Transverse colon (tissue), 4 donors: ENCODE data around the gene ADAM11. TPM values are rescaled to one million over a fixed set of nuclear protein-coding genes. Genes with fewer than 3 reads are reported as not detected.
"Not testable (repeated sequence)": the region's sequence is repeated elsewhere in the genome, so short reads cannot be mapped to it uniquely, and the experiment has no call there.

ENCODE experiments used
- DNase-seq: peaks from one replicate; pipeline ENCODE4 v3.0.0-alpha.2; 2019
- H3K27ac ChIP-seq, 4 donors: fragments of 200-600 bp; sonication (generic); 2 replicates each; pipeline ENCODE4 v1.5.1; 2016 to 2018; ENCODE audit warnings: inconsistent platforms in 4 of 4
- H3K27me3 ChIP-seq: fragments of 200-600 bp; sonication (generic); 2 replicates; pipeline ENCODE4 v1.5.1; 2017; ENCODE audit warnings: inconsistent platforms
- H3K36me3 ChIP-seq, 4 donors: fragments of 200-600 bp; sonication (generic); 2 replicates each; pipeline ENCODE4 v1.5.1; 2017 to 2019; ENCODE audit warnings: inconsistent platforms in 4 of 4
- H3K4me1 ChIP-seq, 4 donors: fragments of 200-600 bp; sonication (generic); 2 replicates each; pipeline ENCODE4 v1.5.1; 2017 to 2020; ENCODE audit warnings: inconsistent platforms in 4 of 4
- H3K4me3 ChIP-seq, 4 donors: fragments of 200-600 bp; sonication (generic); 1 replicate in 1 of 4; 2 replicates in 3 of 4; pipeline versions ENCODE4 v1.5.1 to v1.6.1; 2017 to 2019; ENCODE audit warnings: inconsistent platforms in 4 of 4
- H3K9me3 ChIP-seq, 2 donors: fragments of 200-600 bp; sonication (generic); 2 replicates each; pipeline ENCODE4 v1.5.1; 2017 to 2019; ENCODE audit warnings: inconsistent platforms in 2 of 2
- CTCF ChIP-seq, 5 experiments: fragments of 200-600 bp in 3 of 5; fragments of 450-650 bp in 2 of 5; sonication (generic) in 3 of 5; IDR thresholded peaks; 1 replicate in 2 of 5; 2 replicates in 3 of 5; pipeline ENCODE4 v1.5.1; 2016 to 2017; ENCODE audit warnings: antibody characterized with exemption in 5 of 5, inconsistent platforms in 3 of 5, mild to moderate bottlenecking in 2 of 5, moderate library complexity in 1 of 5
- EP300 ChIP-seq: sonication (generic); formaldehyde crosslinking; IDR thresholded peaks from one replicate; pipeline ENCODE4 v1.6.1; 2017; ENCODE audit warnings: antibody characterized with exemption, low read depth
- POLR2A ChIP-seq: fragments of 450-650 bp; IDR thresholded peaks from one replicate; pipeline ENCODE4 v1.6.1; 2016; ENCODE audit warnings: antibody characterized with exemption, mild to moderate bottlenecking, moderate library complexity
- POLR2AphosphoS5 ChIP-seq, 3 donors: sonication (generic); formaldehyde crosslinking; IDR thresholded peaks; one replicate each; pipeline ENCODE4 v1.6.1; 2016; ENCODE audit warnings: antibody characterized with exemption in 3 of 3
- WGBS, 2 donors: methylation state at CpG; one replicate each; pipeline ENCODE4 v1.1.5; 2018; ENCODE audit warnings: low coverage in 1 of 2; 5-methylcytosine and 5-hydroxymethylcytosine counted together
- in situ Hi-C, 4 donors: fragments of 200-750 bp; cut with MboI; loops; one replicate each; pipeline versions ENCODE4 v1.15.0 to v1.15.1; 2017; ENCODE audit warnings: low sequenced_read_pairs in 3 of 4, low pct_ligation_motif_present in 1 of 4, low pct_unique_long_range_greater_than_20kb in 1 of 4
- intact Hi-C: fragments of 100-400 bp; cut with DNase I; formaldehyde crosslinking; loops from one replicate; pipeline ENCODE4 v1.15.1; 2023; ENCODE audit warnings: low total_unique reads
- total RNA-seq, 4 donors: library from RNA; depleted of rRNA; stranded (reverse); fragments of >200 nt; gene quantifications; one replicate each; pipeline ENCODE4 v1.1.0, GENCODE V29; 2016

ADAM11 gene
- total RNA-seq, 4 donors from 2014 or later: 0.37 to 2.0 (median 0.72) TPM

GRCh38 chr17:44812263-44812662 lies 53.5 kb downstream of the ADAM11 start:
- WGBS, 2 donors: 57% methylated on average over 4 of the region's 4 CpGs
- intact Hi-C loops: loop anchor here (10.0 kb wide), 1 partner anchor 483 kb away; no protein-coding TSS in a partner anchor
- H3K27ac ChIP-seq: peak overlapping the region; percentile 51 to 82 (median 70)
- in situ Hi-C loops: no loop called here
- H3K4me1 ChIP-seq: peaks cover 0 to 11% (median 1%) of the 10 kb centered on the region in 4 donors
- H3K9me3 ChIP-seq: no peaks in the 10 kb centered on the region
- H3K36me3 ChIP-seq: no peaks in the 10 kb centered on the region
- no peak for DNase-seq
- TF ChIP-seq EP300 (no peak), CTCF (IDR thresholded peaks at IDR 0.05) (no peak), POLR2AphosphoS5 (IDR thresholded peaks at IDR 0.05) (no peak), POLR2A (no peak)
- H3K4me3 ChIP-seq: no peak overlapping the region
- H3K27me3 ChIP-seq: no peaks in the 10 kb centered on the region

- WGBS, 2 donors: 66% methylated on average over 6 of the region's 6 CpGs; no CpG with 5 or more reads in 1 of the 2 donors
- in situ Hi-C loops, DNase-seq, H3K36me3 ChIP-seq, H3K4me3 ChIP-seq, H3K9me3 ChIP-seq: not testable (repeated sequence)
- Histone ChIP-seq H3K4me1 (peaks cover 0 to 15% (median 3%) of the 10 kb centered on the region in 4 donors), H3K27ac (peak overlapping the region; percentile 67 to 89 (median 86)), H3K27me3 (peaks cover 21% of the 10 kb centered on the region)
- intact Hi-C loops: loop anchor here (10.0 kb wide), 1 partner anchor 476 kb away; no protein-coding TSS in a partner anchor
Measured at GRCh38 chr17:44818508-44818907, 59.7 kb downstream of the ADAM11 start.

GRCh38 chr17:44820631-44821212 lies 61.9 kb downstream of the ADAM11 start:
- H3K9me3 ChIP-seq: no peaks in the 10 kb centered on the region
- H3K27ac ChIP-seq: peak overlapping the region; percentile 67 to 89 (median 86)
- in situ Hi-C loops: no loop called here
- no peaks in the 10 kb centered on the region for H3K36me3 ChIP-seq
- WGBS, 2 donors: 25 to 34% methylated on average over 7 of the region's 7 CpGs
- intact Hi-C loops: no loop called here
- no peak for TF ChIP-seq POLR2A
- TF ChIP-seq POLR2AphosphoS5 (IDR thresholded peaks at IDR 0.05): peak in 1 of 3 donors; percentile 39
- H3K4me3 ChIP-seq: no peak overlapping the region
- H3K27me3 ChIP-seq: peaks cover 28% of the 10 kb centered on the region
- peaks cover 0 to 15% (median 3%) of the 10 kb centered on the region in 4 donors for H3K4me1 ChIP-seq
- DNase-seq: no peak

- H3K4me3 ChIP-seq, H3K36me3 ChIP-seq, in situ Hi-C loops, DNase-seq, H3K9me3 ChIP-seq, intact Hi-C loops: not testable (repeated sequence)
- peaks cover 0 to 22% (median 9%) of the 10 kb centered on the region in 4 donors for H3K4me1 ChIP-seq
- peaks cover 62% of the 10 kb centered on the region for H3K27me3 ChIP-seq
- 92% methylated on average over 7 to 9 of the region's 9 CpGs for WGBS, 2 donors
- peak overlapping the region; percentile 25 to 89 (median 86) for H3K27ac ChIP-seq
Measured at GRCh38 chr17:44825236-44825635, 66.4 kb downstream of the ADAM11 start.

GRCh38 chr17:44826123-44826790 lies 67.5 kb downstream of the ADAM11 start:
- H3K4me1 ChIP-seq: peaks cover 0 to 20% (median 12%) of the 10 kb centered on the region in 4 donors
- H3K27ac ChIP-seq: peak overlapping the region; percentile 81 to 89 (median 86)
- intact Hi-C loops: no loop called here
- in situ Hi-C loops: no loop called here
- WGBS, 2 donors: 54 to 71% methylated on average over 2 to 15 of the region's 15 CpGs
- TF ChIP-seq POLR2A (no peak), EP300 (no peak), CTCF (IDR thresholded peaks at IDR 0.05) (no peak), POLR2AphosphoS5 (IDR thresholded peaks at IDR 0.05) (no peak)
- H3K27me3 ChIP-seq: peaks cover 62% of the 10 kb centered on the region
- no peak overlapping the region for H3K4me3 ChIP-seq
- no peaks in the 10 kb centered on the region for H3K9me3 ChIP-seq
- H3K36me3 ChIP-seq: no peaks in the 10 kb centered on the region
- DNase-seq: no peak
